RPMI7951 (cell line): Measurements from ENCODE around the gene HEG1. TPM values are rescaled to one million over a fixed set of nuclear protein-coding genes. Genes with fewer than 3 reads are reported as not detected.
A peak's percentile ranks its signal among the peaks of the same experiment; 100 is the strongest.

Experiments
- DNase-seq: peaks from one replicate; pipeline ENCODE4 v3.0.0-alpha.2; 2012; ENCODE audit warnings: low read depth
- total RNA-seq: library from RNA; depleted of rRNA; stranded (reverse); fragments of >200 nt; shearing (Covaris generic); gene quantifications from 2 replicates; pipeline ENCODE4 v1.2.3, GENCODE V29; 2014

HEG1 gene
- total RNA-seq, 1 experiment from 2014 or later = 29.3 TPM

- peak; percentile 78 for DNase-seq
Measured at GRCh38 chr3:125050488-125051090, 5.2 kb downstream of the HEG1 start.

- no peak for DNase-seq
Measured at GRCh38 chr3:125048282-125048681, 7.5 kb downstream of the HEG1 start.

DNA sequence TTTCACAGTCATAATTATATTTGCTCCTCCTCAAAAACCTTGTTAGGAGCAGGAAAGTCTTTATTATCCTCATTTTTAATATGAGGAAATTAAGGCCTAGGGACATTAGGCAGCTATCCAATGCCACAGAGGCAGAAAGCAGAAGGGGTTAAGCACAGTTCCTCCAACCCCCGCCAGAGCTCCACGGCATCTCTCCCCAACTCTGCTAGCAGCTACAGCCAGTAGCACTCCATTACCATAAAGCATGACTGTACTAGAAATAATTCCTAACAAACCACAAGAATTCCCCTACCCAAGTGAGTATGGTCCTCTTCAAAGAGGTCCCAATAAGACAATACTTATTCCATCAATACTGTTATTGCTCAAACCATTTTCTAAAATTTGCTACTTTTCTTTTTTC is 9.8 kb downstream of the HEG1 start:
- peak; percentile 88 for DNase-seq

DNA sequence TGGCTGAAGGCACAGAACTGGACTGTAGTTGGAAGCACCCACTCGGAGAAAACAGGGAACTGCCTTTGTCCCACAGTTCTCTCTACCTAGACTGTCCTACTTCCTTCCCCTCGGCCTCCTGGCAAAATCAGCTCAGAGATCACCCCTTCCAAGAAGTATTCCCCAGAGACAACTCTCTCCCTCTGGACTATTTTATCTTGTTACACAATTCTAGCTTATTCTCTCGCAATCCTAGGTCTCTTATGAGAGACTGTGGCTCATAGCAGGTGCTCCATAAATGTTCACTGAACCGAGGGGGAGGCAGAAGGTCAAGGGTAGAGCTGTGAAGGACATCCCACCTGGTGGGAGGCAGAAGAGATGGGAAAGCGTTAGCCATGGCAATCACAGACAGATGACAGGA is 10.6 kb downstream of the HEG1 start:
- no peak for DNase-seq

DNA sequence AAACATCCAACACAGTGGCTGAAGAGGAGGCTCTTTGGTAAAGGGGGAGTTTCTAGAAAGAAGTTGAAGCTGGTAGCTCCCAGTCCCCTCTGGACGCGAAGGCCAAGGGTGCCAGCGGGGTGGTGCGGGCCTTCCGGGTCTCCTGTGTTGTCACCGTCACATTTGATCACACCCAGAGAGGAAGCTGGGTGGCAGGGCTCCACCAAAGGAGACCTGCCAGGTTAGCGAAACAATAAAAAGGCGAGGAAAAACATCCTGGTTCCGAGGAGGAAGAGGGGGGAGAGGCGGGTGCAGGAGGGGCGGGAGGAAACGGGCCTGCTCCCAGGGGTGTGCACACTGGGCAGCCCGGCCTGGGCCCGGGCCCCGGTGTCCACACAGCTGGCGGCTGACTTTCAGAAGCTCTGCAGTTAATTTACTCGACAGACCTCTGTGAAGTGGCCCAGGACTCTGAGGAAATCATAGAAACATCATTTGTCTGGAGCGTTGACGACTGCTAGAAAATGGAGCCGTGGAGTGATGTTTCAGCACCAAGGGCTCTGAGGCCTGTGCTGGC is 12.1 kb downstream of the HEG1 start:
- DNase-seq = no peak

DNA sequence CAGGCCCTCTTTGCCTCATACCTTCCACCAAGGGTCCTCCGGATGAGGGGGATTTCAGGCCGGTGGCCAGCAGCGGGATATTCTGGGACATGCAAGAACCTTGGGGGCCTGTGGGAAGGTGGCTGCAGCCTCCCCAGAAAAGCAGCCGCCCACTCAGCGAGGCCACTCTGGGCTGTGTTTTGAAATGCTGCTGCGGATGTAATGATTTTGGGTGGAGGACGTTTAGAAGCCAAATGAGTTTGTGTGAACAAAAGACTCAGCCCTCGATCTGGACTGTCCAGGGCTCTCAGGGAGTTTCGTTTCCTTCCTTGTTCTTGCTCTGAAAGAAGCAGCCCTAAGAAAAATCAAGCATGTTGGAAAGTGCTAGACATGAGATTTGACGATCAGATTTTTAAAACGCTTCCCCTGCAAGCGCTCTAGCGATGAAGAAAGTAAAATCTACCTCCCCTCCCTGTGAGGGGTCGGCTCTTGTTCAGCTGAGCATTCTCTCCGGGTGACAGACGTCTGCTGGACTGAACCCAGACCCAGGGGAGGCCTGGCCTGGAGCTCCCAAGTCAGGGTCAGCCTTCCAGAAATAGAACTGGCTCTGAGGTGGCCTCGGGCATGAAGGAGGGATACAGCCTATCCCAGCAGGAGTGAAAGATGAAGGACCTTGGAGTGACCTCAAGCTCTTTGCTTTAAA is 12.9 kb downstream of the HEG1 start:
- peak; percentile 77 for DNase-seq

- DNase-seq = no peak
Measured at GRCh38 chr3:125039131-125040100, 16.4 kb downstream of the HEG1 start.

DNA sequence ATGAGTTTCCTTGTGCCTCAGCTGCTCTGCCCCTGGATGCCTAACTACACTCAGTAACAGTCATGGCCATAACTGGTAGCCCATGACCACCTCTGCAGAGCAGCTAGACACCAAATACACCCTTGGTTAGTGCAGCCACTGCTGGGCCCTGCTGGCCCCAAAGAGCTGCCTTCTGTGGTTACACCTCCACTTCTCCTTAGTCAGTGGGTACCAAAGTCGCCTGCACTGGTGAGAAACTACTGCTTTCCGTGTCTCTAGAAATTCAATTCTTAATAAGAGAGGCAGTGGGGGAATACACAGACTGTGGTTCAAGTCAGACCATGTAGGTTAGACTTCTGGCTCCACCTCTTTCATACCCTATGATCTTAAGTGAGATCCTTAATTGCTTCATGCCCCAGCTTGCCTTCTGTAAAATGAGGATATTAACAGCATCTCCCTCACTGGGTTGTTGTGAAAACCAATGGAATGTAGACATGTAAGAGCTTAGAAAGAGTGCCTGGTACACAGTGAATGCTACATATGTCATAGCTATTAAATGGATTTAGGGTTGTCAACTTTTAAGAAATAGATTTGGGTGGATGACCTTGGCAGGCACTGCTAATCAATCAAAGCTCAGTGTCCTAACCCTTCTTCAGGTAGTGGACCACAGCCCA is 18.2 kb downstream of the HEG1 start:
- DNase-seq = no peak

DNA sequence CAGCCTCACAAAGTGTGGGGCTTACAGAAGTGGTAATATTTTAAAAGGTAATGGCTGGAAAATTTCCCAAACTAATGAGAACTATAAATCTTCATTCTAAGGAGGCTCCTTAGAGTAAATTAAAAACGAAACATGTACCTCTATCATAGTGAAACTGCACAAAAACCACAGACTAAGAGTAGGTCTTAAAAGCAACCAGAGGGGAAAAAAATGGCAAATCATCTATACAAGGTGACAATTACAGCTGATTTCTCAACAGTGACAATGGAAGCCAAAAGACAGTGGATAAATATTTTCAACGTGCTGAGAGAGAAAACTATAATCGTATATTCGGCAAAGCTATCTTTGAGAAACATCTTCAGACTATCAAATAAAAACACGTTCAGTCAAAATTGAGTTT is 20.6 kb downstream of the HEG1 start:
- no peak for DNase-seq

DNA sequence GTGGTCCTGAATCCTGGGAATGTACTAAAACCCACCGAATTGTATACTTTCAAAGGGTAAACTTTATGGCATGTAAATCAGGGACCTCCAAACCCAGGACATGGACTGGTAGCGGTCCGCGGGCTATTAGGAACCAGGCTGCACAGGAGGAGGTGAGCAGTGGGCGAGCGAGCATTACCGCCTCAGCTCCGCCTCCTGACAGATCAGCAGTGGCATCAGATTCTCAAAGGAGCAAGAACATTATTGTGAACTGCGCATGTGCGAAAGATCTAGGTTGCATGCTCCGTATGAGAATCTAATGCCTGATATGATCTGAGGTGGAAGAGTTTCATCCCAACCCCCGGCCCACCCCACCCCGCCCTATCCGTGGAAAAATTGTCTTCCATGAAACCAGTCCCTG is 22.2 kb downstream of the HEG1 start:
- DNase-seq = no peak

DNA sequence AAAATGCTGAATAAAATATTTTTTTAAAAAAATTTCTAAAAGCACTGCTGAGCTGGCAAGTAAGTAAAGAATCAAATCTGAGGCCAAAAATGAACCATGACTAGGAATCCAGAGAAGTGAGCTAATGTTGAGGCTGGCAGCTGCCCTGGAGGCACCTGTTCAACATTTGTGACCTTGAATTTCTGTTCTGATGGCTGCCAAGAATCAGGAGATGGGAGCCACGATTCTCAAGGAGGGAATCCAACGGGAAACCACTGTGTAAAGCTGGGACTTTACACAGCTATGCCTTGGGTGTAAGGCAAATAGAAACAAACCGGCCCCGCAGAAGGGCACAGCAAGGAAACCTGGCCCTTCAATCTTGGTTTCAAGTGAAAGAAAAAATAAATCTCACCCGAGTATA is 22.7 kb downstream of the HEG1 start:
- no peak for DNase-seq

GRCh38 chr3:125032683-125033082 is 23.1 kb downstream of the HEG1 start:
- no peak for DNase-seq

DNA sequence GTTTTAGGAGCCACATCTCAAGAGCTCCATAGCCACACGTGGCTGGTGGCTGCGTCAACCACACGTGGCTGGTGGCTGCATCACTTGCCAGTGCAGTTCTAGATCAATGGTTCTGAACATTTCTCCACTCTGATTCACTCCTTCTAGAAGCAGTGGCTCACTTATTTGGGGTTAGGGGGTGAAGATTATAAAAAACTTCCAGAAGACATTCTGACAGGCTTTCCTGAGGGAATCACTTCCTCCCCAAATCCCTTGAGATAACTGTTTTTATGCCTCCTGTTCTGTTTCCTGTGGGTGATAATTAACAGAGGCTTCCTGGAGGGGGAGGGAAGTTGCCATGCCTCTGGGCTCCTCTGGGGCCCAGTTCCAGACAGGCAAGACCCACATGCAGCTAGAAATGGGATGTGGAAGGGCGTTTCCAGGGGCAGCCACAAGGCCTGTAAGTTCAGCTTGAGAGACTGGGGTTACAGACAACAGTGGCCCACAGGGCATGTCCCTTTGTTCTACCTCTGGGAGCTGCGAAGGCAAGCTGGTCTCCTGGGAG is 23.6 kb downstream of the HEG1 start:
- DNase-seq = peak; percentile 71

DNA sequence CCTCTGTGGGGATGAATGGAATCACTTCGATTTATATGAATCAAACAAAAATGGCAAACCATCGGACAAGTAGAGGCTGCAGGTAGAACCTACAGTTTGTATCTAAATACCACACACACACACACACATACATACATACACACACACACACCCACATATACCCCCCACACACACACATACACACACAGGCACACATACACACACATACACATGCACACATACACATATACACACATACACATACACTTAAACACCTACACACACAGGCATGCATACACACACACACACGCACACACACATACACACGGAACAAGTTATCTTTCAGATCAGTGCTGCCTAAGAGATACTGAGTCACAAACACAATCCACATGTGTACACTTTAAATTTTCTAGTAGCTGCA is 24.3 kb downstream of the HEG1 start:
- DNase-seq = no peak

DNA sequence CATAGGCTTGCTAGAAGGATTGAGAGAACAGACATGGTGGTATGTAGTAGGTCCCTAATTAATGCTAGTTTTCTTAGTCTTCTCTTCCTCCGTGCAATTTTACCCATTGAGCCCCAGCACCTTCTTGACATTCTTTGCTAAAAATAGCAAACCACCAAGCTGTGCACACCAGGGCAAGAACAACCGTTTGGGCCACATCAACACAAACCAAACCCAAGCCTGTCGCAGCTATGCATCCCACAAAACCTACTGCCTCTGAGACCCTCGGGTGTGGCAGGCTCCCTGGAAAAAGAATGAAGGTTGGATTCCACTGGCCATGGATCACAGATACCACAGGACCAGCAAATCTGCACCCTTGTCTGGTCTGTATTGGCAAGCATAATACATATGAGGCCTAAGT is 27.1 kb downstream of the HEG1 start:
- DNase-seq = no peak

- DNase-seq = no peak
Measured at GRCh38 chr3:125025642-125026041, 30.2 kb downstream of the HEG1 start.

DNA sequence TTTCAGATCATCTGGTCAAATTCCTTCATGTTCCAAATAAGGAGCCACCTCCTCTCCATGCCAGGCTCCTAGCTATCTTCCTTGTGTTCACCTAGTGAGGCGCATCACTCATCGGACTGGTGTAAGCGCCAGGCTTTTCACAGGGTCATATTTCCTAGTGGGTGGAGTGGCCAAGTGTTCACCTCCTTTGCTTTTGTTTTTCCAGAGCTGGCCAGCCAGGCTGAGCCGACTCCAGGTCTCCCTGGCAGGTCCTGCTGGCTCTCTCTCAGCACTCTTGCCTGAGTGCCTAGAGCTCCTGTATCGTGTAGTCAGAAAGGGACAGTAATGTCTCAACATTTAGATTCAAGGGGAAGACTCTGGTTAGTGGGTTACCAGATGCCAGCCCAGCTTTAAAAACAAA is 31.0 kb downstream of the HEG1 start:
- DNase-seq = no peak

- DNase-seq = no peak
Measured at GRCh38 chr3:125023833-125024555, 31.8 kb downstream of the HEG1 start.

DNA sequence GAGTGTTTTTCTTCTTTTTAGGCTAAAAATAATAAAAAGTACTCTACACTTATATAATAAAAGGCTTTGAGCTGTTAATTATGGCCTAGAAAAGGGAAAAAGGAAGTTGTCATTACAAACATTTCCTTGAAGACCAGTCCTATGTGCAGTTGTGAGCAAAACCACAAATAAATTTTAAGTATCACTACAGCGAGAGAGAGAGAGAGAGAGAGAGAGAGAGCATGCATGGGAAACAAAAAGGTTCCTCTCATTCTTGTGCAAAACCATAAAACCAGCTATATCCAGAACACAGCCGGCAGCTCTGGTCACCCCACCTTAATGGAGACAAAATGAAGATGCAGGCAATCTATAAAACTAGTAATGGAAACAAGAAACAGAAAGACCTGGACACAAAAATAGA is 33.6 kb downstream of the HEG1 start:
- no peak for DNase-seq

GRCh38 chr3:125019271-125019670 is 36.5 kb downstream of the HEG1 start:
- no peak for DNase-seq

DNA sequence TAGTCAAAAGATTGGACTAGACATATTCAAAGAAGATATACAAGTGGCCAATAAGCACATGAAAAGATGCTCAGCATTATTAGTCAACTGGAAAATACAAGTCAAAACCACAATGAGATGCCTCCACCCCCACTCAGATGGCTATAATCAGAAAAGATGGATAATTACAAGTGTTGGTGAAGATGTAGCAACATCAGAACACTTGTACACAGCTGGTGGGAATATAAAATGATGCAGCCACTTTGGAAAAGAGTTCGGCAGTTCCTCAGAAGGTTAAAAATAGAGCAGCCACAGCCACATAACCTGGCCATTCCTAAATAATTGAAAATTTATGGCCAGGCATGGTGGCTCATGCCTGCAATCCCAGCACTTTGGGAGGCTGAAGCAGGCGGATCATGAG is 38.4 kb downstream of the HEG1 start:
- DNase-seq = no peak
